ENCODE data around the gene VSIG10L. TPM values are rescaled to one million over a fixed set of nuclear protein-coding genes. Genes with fewer than 3 reads are reported as not detected.

The VSIG10L gene
- total RNA-seq, 4 donors from 2014 or later = 0.26 to 3.6 (median 1.7) TPM

GRCh38 chr19:51295382-51296126 is 46.4 kb downstream of the VSIG10L start:
- H3K27me3 ChIP-seq = no peaks in the 10 kb centered on the region
- no peaks in the 10 kb centered on the region for H3K36me3 ChIP-seq
- H3K4me1 ChIP-seq = no peaks in the 10 kb centered on the region
- H3K4me3 ChIP-seq = no peak overlapping the region
- TF ChIP-seq POLR2A (IDR thresholded peaks at IDR 0.05) = no peak
- no peak for TF ChIP-seq CTCF (IDR thresholded peaks at IDR 0.05)
- DNase-seq = no peak
- intact Hi-C loops (cut with DNase I; ENCODE audit: low total_unique reads) = no loop called here
- H3K27ac ChIP-seq = no peak overlapping the region
- H3K9me3 ChIP-seq = no peaks in the 10 kb centered on the region

GRCh38 chr19:51294977-51295375 is 47.0 kb downstream of the VSIG10L start:
- intact Hi-C loops (cut with DNase I; ENCODE audit: low total_unique reads) = no loop called here
- no peaks in the 10 kb centered on the region for H3K27me3 ChIP-seq

GRCh38 chr19:51294211-51294976 is 47.5 kb downstream of the VSIG10L start:
- no peaks in the 10 kb centered on the region for H3K36me3 ChIP-seq
- no peak overlapping the region for H3K27ac ChIP-seq
- no peak for DNase-seq
- no peaks in the 10 kb centered on the region for H3K27me3 ChIP-seq
- H3K9me3 ChIP-seq = no peaks in the 10 kb centered on the region
- TF ChIP-seq POLR2A (IDR thresholded peaks at IDR 0.05) = no peak
- no peak for TF ChIP-seq CTCF (IDR thresholded peaks at IDR 0.05)
- intact Hi-C loops (cut with DNase I; ENCODE audit: low total_unique reads) = no loop called here
- H3K4me3 ChIP-seq = no peak overlapping the region
- no peaks in the 10 kb centered on the region for H3K4me1 ChIP-seq

More at GRCh38 chr19:51294977-51295375, 47.0 kb downstream of the VSIG10L start:
- no peaks in the 10 kb centered on the region for H3K9me3 ChIP-seq
- no peak for DNase-seq
- H3K36me3 ChIP-seq = no peaks in the 10 kb centered on the region
- H3K4me1 ChIP-seq = no peaks in the 10 kb centered on the region
- TF ChIP-seq CTCF (IDR thresholded peaks at IDR 0.05) (no peak), POLR2A (IDR thresholded peaks at IDR 0.05) (no peak)
- H3K27ac ChIP-seq = no peak overlapping the region
- no peak overlapping the region for H3K4me3 ChIP-seq

- DNase-seq = no peak
- intact Hi-C loops (cut with DNase I; ENCODE audit: low total_unique reads) = no loop called here
- no peak overlapping the region for H3K27ac ChIP-seq
- no peaks in the 10 kb centered on the region for H3K9me3 ChIP-seq
- no peaks in the 10 kb centered on the region for H3K27me3 ChIP-seq
- no peaks in the 10 kb centered on the region for H3K4me1 ChIP-seq
- H3K36me3 ChIP-seq = no peaks in the 10 kb centered on the region
- H3K4me3 ChIP-seq = no peak overlapping the region
- TF ChIP-seq CTCF (IDR thresholded peaks at IDR 0.05) = no peak
- TF ChIP-seq POLR2A (IDR thresholded peaks at IDR 0.05) = no peak
These were observed 48.2 kb downstream of the VSIG10L start for GRCh38 chr19:51293571-51294210.

GRCh38 chr19:51292971-51293370 is 49.0 kb downstream of the VSIG10L start:
- Histone ChIP-seq H3K4me1 (no peaks in the 10 kb centered on the region), H3K27me3 (no peaks in the 10 kb centered on the region), H3K9me3 (no peaks in the 10 kb centered on the region), H3K4me3 (no peak overlapping the region), H3K27ac (no peak overlapping the region), H3K36me3 (no peaks in the 10 kb centered on the region)
- intact Hi-C loops (cut with DNase I; ENCODE audit: low total_unique reads) = no loop called here
- DNase-seq = no peak
- TF ChIP-seq CTCF (IDR thresholded peaks at IDR 0.05) (no peak), POLR2A (IDR thresholded peaks at IDR 0.05) (no peak)
